ENCODE data around the gene ZNF266.

Gene ZNF266

DNA sequence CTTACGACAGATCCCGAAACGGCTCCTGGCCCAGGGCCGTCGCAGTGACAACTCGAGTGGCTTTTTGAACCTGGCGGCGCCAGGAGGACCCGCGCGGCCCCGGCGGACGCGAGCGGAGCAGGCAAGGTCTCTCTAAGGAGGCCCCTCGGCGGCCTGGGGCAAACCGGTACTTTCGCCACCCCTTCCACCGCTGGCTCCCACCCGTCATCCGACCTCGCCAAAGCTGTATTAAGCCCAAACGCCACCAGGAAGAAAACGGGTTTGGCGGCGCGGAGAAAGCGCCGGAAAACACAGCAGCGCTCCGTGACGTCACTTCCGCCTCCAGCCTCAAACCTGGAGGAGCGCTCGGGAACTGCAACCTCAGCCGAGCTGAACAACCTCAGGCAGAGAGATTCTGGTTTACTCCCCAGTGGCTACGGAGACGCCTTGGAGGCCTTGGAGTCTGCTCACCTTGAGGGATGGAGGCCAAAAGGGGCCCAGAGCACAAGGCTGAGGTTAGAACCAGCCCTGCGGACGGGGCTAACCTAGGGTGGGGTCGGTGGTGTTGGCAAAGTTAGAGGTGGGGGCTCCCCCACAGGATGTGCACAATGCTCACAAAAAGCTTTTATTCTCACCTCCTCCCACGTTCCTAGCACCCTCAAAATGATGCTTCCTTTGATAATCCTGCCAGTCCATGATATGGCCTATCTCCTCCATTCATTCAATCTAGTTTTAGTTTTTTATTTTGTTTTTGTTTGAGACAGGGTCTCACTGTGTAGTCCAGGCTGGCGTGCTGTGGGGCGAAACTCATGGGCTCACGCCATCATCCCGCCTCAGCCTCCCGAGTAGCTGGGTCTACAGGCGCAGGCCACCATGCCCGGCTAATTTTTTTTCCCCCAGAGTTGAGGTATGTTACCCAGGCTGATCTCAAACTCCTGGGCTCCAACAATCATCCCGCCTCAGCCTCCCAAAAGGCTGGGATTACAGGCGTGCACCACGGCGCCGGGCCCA, at the start of gene ZNF266:
ZNF266 (minus strand) TSS at position 295 of the 990 bp plus-strand sequence. CDS start 15,484 bp downstream, outside the sequence.
- peak; percentile 74 to 81 for DNase-seq (ENCODE audit: low read depth in 2 of 2)

DNA sequence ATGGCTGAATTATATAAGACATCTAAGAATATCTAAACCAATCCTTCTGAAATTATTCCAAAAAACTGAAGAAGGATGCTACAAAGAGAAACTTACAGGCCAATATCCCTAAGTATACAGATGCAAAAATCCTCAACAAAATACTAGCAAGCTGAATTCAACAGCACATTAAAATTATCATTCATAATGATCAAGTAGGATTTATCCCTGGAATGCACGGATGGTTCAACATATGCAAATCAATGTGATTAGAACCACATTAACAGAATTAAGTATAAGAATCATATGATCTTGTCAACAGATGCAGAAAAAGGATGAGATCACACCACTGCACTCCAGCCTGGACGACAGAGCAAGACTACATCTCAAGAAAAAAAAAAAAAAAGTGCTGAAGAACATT, 49.8 kb upstream of the ZNF266 start:
- no peak for DNase-seq (ENCODE audit: low read depth in 2 of 2)

DNA sequence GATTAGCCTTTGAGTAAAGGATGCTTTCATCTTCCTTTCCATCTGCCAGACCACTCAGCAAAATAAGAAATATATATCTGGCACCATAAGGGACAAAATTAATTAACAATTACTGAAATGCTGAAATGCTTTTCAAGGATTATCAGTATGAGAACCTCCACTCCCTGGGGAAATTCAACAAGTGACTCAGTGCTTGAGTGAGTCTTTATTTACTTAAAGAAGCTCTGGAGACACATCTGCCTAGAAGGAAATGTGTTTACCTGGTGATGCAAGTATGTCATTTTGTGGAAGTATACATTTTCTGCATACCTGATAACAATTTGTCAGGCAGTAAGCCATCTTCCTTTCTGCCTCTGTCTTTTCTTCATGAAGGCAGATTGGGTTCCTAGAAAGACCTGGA, 39.6 kb upstream of the ZNF266 start:
- DNase-seq (ENCODE audit: low read depth in 2 of 2): no peak

DNA sequence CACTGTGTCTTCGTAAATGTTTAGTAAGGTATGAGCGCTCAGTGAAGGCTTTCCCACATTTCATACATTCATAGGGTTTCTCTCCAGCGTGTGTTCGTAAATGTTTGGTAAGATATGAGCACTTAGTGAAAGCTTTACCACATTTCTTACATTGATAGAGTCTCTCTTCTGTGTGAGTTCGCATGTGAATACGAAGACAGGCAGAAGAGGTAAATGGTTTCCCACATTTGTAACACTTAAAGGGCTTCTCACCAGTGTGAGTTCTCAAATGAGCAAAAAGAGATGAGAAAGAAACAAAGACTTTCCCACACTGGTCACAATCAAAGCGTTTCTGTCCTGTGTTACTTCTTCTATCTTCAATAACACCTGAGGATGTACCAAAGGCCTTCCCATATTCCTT, 31.8 kb upstream of the ZNF266 start:
- DNase-seq (ENCODE audit: low read depth in 2 of 2): no peak

GRCh38 chr19:9461938-9462337, 26.6 kb upstream of the ZNF266 start:
- DNase-seq (ENCODE audit: low read depth in 2 of 2): no peak

GRCh38 chr19:9456018-9456689, 20.8 kb upstream of the ZNF266 start:
- DNase-seq (ENCODE audit: low read depth in 2 of 2): no peak

- DNase-seq (ENCODE audit: low read depth in 2 of 2): no peak
Observed at GRCh38 chr19:9453953-9454352, 18.6 kb upstream of the ZNF266 start.

DNA sequence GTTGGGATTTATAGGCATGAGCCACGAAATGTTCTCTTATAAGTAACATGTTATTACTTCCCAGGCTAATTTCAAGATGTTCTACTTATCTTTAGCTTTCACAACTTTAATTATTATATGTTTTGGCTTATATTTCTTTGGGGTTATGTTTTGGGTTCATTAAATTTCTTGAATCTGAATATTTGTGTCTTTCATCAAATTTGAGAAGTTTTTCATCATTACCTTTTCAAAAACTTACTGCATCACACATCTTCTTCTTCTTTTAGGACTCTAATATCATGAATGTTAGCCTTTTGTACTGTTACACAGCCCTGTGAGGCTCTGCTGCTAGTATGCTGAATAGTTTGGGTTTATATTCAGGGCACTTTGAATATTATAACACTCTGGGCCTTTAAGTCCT, 9.7 kb upstream of the ZNF266 start:
- no peak for DNase-seq (ENCODE audit: low read depth in 2 of 2)

GRCh38 chr19:9436358-9436757, 985 bp upstream of the ZNF266 start:
- DNase-seq (ENCODE audit: low read depth in 2 of 2): no peak

DNA sequence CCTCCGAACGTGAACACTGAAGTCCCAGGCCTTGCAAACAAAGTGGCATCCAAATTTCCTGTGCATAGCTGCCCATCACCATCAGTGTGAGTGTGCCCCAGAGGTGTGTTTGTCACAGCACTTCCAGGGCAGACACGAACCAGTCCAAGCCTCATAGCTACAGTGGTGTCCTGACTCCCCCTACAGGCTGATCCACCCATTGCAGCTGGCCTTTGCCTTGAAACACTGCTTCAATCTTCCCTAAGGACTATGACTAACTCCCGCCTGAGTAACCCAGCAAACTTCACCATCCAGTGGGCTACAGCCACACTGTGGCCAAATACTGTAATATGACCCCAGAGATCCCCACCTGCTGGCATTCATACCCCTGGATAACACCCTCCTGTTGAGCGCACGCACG, 3.9 kb downstream of the ZNF266 start:
- peak in 1 of 2 donors; percentile 36 for DNase-seq (ENCODE audit: low read depth in 2 of 2)

- DNase-seq (ENCODE audit: low read depth in 2 of 2): no peak
Observed at GRCh38 chr19:9430444-9430843, 4.9 kb downstream of the ZNF266 start.

- no peak for DNase-seq (ENCODE audit: low read depth in 2 of 2)
Observed at GRCh38 chr19:9427941-9428340, 7.4 kb downstream of the ZNF266 start.

GRCh38 chr19:9413240-9413954, 22.0 kb downstream of the ZNF266 start:
- DNase-seq (ENCODE audit: low read depth in 2 of 2): no peak

DNA sequence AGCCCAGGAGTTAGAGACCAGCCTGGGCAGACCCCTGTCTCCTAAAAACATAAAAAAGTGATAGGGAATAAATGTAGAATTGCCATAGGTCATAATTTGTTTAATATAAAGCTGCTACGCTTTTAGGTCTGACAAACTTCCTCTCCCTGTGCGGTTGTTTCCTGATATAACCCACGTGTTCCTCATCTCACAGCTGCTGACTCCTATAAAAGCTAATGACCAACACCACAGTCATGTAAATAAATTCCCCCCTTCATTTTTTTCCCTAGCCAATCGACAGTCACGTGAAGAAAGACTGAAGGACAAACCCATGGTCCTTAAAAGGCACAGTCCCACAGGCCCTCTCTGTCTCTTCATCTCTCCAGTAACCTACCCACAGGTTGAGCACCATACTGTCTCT, 27.5 kb downstream of the ZNF266 start:
- DNase-seq (ENCODE audit: low read depth in 2 of 2): no peak

DNA sequence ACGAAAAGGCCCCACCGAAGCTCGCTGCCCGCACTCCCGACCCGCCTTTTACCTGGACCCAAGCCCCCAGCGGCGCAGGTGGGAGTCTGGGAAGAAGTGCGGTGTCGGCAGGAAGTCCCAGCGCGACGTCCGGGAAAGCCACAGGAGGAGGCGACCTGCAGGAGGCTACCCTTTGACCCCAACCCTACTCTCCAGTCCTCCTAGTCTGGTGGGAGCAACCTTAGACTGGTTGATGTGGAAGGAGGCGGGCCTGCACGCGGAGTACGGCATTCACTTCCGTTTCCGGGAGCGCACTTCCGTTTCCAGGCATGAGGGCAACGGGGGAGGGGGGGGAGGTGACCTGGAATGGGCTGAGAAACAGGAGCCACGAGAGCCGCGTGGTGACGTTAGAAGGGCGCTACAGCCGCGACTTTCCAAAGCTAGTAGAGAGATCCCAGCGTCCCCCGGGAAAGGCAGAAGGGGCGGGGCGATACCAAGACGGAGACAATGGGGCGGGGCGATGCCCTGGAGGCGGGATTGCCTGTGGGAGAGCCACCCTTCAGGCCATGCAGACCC, 28.5 kb downstream of the ZNF266 start:
- peak in 1 of 2 donors; percentile 17 for DNase-seq (ENCODE audit: low read depth in 2 of 2)

GRCh38 chr19:9381361-9381785, 54.0 kb downstream of the ZNF266 start:
- DNase-seq (ENCODE audit: low read depth in 2 of 2): no peak

DNA sequence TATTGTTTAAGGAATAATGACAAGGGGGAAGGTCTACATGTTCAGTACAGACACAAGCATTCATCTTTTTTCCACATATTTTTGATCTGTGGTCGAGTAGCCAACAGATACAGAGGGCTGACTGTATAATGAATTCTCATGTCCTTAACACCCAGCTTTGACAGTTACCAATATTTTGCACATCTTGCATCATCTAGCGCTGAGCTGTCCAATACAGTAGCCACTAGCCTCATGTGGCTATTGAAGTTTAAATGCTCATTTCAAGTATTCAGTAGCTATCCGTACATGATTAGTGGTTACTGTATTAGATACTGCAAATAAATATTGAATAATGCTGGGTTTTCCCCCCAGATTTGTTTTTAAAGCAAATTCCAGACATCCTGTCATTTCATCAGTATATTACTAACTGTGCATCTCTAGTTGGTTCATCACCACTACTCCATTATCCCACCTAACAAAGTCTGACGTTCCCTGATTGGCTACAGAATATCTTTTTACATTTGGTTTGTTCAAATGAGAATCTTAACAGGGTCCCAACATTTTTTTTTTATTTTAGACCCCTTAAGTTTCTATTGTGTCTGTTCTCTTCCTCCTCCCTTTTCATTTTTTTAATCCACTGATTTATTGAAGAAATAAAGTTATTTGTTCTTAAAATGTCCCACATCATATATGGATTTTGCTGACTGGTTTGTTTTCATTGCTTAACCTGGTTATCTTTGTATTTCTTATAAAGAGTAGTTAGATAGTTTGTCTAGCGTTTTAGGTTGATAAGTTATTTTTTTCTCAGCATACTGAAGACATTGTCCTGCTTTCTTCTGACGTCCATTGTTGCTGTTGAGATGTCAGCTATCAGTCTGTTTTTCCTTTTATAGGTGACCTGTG, 64.4 kb downstream of the ZNF266 start:
- DNase-seq (ENCODE audit: low read depth in 2 of 2): no peak

DNA sequence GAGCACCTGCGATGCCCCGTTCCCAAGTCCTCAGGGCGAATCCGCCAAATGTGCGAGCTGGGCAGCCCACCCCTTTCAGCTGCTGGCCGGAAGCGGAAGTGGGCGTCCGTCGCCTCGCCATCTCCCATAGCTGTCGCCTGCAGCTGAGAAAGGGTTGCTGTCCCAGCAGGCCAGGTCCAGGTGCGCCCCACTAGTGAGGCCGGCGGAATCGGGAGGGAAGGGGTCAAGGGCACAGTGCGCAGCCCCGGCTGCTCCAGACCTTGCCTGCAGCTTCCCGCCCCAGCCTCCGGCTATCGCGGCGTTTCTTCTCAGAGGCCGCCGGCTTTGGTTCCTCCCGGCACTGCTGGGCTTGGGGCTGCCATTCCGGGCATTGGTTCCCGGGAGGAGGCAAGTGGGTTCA, 72.5 kb downstream of the ZNF266 start, which contains the start of gene ZNF177:
ZNF177 (plus strand) TSS at position 109 of the 400 bp plus-strand sequence. CDS start 15,299 bp downstream, outside the sequence.
- DNase-seq (ENCODE audit: low read depth in 2 of 2): no peak

All from stimulated activated CD8-positive, alpha-beta memory T cell treated with anti-CD3 and anti-CD28 coated beads, Interleukin-15, amount 100 ng/mL, for 4 hours (primary cell).